Urothelium cell line (cell line): ENCODE data around the gene DIP2C.

Experiments used
- DNase-seq: peaks from one replicate; pipeline ENCODE4 v3.0.0; 2011; ENCODE audit warnings: low spot score, mixed read lengths
- FAIRE-seq: peaks from 2 replicates; lab custom pipeline; 2011; peaks lifted over from hg19 to GRCh38; lab: Jason Lieb, UNC

DIP2C gene

GRCh38 chr10:241451-241850 is 448.0 kb downstream of the DIP2C start:
- FAIRE-seq (no peak), DNase-seq (no peak)

DNA sequence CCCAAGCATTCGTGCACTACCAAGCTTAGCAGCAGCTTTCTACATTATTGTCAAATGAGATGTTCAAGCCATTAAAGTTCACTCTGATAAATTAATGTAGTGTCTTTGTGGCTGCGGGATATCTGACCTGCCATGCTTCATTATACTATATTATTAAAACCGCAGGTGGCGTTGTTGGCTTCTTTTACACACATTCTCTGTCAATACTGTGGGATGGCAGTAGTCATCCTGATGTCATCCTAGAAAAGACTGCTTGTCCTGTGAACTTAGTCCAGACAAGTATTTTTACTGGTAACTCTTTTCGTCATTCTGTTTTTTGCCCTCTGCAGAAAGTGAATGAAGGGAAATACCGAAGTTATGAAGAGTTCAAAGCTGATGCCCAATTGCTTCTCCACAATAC is 450.4 kb downstream of the DIP2C start:
- DNase-seq (no peak), FAIRE-seq (no peak)

- FAIRE-seq: no peak
- no peak for DNase-seq
Measured at GRCh38 chr10:235915-236314, 453.6 kb downstream of the DIP2C start.

DNA sequence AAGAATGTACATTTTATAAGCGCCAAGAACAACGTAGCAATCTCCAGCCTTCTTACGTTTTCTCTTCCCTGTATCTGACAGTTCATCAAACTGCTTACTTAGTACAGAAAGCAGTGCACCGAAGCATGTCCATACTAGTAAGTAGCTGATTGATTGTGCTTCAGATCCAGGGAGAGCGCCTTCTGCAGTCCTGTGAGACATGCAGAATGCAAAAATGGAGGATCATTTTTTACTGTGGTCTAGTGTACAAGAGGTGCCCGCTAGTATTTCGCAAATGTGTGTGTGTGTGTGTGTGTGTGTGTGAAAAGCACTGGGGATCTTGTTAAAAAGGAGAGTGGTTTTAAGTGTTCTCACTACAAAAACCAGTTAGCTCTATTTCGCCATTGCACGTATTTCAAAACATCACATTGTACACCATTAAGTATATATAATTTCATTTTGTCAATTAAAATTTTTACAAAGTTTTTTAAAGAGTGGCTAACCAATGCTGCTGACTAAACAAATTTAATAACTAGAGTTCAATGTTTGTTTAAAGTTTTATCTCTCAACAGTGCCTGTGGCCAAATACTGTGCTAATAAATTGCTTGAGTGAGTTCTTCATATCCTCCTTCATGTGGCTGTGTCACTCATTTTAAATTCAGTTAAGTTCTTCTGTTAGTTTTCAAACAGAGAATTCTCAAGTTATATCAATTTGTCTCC is 454.6 kb downstream of the DIP2C start:
- DNase-seq (no peak), FAIRE-seq (no peak)

GRCh38 chr10:232878-233277 is 456.6 kb downstream of the DIP2C start:
- FAIRE-seq (no peak), DNase-seq (no peak)

- DNase-seq: no peak
- no peak for FAIRE-seq
Measured at GRCh38 chr10:232061-232460, 457.4 kb downstream of the DIP2C start.

- DNase-seq (peak; percentile 1), FAIRE-seq (no peak)
Measured at GRCh38 chr10:230758-231157, 458.7 kb downstream of the DIP2C start.

- no peak for DNase-seq
- FAIRE-seq: no peak
Measured at GRCh38 chr10:228366-228765, 461.1 kb downstream of the DIP2C start.

- DNase-seq: no peak
- no peak for FAIRE-seq
Measured at GRCh38 chr10:227014-227413, 462.5 kb downstream of the DIP2C start.

DNA sequence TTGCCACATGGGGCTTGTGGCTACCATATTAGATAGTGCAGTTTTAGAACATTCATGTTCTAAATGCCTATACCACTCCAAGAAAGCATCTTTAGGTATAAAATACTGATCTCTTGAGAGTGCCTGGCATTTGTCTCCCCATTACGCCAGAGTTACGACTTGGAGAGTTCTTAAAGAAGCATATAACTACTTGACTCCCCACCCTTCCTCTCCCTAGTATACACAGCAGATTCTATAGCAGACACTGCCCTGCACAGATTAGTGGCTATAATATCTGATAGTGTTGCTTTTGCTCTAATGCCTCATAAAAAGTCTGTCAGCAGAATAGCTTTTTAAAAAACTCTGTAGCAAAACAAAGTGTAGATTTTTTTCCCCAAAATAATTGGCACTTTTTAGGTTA is 463.4 kb downstream of the DIP2C start:
- DNase-seq (no peak), FAIRE-seq (no peak)

DNA sequence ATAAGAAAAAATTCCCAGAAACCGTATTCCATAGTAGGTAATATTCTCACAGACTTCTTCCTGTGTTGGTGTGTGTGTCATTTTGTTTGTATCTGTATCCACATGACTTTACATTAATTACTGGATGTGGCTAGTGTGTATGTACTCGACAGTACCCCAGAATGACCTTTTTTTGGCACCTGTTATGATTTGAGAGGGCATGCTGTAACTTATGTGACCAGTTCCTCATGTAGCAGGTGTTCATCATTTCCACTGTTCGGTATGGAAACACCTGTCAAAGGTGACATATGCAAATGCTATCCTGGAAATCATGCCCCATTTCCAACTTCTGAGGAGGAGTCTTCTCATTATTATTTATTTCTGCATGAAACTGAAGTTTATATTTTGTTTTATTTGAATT is 464.9 kb downstream of the DIP2C start:
- FAIRE-seq: no peak
- no peak for DNase-seq
